Liver (tissue), 9 donors: ENCODE measurements around the gene PLCB4. TPM values are rescaled to one million over a fixed set of nuclear protein-coding genes. Genes with fewer than 3 reads are reported as not detected.

Experiments used
- DNase-seq: peaks from one replicate; pipeline ENCODE4 v3.0.0-alpha.2; 2017; ENCODE audit warnings: low spot score
- H3K27ac ChIP-seq, 2 donors: one replicate each; pipeline ENCODE4 v1.7.0; 2013; ENCODE audit warnings: inconsistent platforms in 2 of 2, low read length in 2 of 2, control low read depth in 1 of 2, low read depth in 1 of 2, mild to moderate bottlenecking in 1 of 2
- H3K27me3 ChIP-seq, 4 donors: one replicate each; pipeline versions ENCODE4 v1.6.1 to v1.7.0; 2013; ENCODE audit warnings: low read length in 3 of 4, inconsistent platforms in 1 of 4, mild to moderate bottlenecking in 1 of 4, moderate library complexity in 1 of 4; ENCODE audit not compliant: control insufficient read depth in 4 of 4, insufficient read depth in 4 of 4
- H3K36me3 ChIP-seq, 4 donors: one replicate each; pipeline versions ENCODE4 v1.6.1 to v1.7.0; 2013; ENCODE audit warnings: low read length in 3 of 4, mild to moderate bottlenecking in 3 of 4, low read depth in 1 of 4, moderate library complexity in 1 of 4; ENCODE audit not compliant: control insufficient read depth in 4 of 4, insufficient read depth in 3 of 4
- H3K4me1 ChIP-seq, 4 donors: one replicate each; pipeline versions ENCODE4 v1.6.1 to v1.7.0; 2013; ENCODE audit warnings: low read length in 3 of 4, mild to moderate bottlenecking in 3 of 4, moderate library complexity in 1 of 4; ENCODE audit not compliant: control insufficient read depth in 4 of 4, insufficient read depth in 4 of 4
- H3K4me3 ChIP-seq, 3 donors: one replicate each; pipeline versions ENCODE4 v1.6.1 to v1.7.0; 2013; ENCODE audit warnings: low read length in 3 of 3, control low read depth in 1 of 3, low read depth in 1 of 3, mild to moderate bottlenecking in 1 of 3
- H3K9ac ChIP-seq, 2 donors: one replicate each; pipeline ENCODE4 v1.7.0; 2013; ENCODE audit warnings: low read length in 2 of 2, mild to moderate bottlenecking in 2 of 2, moderate library complexity in 2 of 2, control low read depth in 1 of 2, low read depth in 1 of 2
- H3K9me3 ChIP-seq, 4 donors: one replicate each; pipeline versions ENCODE4 v1.6.1 to v1.7.0; 2013; ENCODE audit warnings: low read length in 3 of 4; ENCODE audit not compliant: control insufficient read depth in 4 of 4
- EGR1 ChIP-seq, 2 donors: IDR thresholded peaks; 2 replicates each; pipeline ENCODE4 v1.6.1; 2016 to 2018; ENCODE audit warnings: antibody characterized with exemption in 2 of 2, low read depth in 2 of 2
- FOXA1 ChIP-seq: IDR thresholded peaks from 2 replicates; pipeline ENCODE4 v1.6.1; 2016; ENCODE audit warnings: antibody characterized with exemption
- FOXA2 ChIP-seq: IDR thresholded peaks from 2 replicates; pipeline ENCODE4 v1.6.1; 2016; ENCODE audit warnings: antibody characterized with exemption
- GABPA ChIP-seq, 2 donors: IDR thresholded peaks in 1 of 2; conservative IDR thresholded peaks in 1 of 2; 2 replicates each; pipeline ENCODE4 v1.6.1; 2016; ENCODE audit warnings: antibody characterized with exemption in 2 of 2, mild to moderate bottlenecking in 1 of 2, moderate library complexity in 1 of 2
- HNF4A ChIP-seq, 2 donors: conservative IDR thresholded peaks; 2 replicates each; pipeline ENCODE4 v1.6.1; 2016; ENCODE audit warnings: antibody characterized with exemption in 2 of 2, mild to moderate bottlenecking in 2 of 2
- HNF4G ChIP-seq: IDR thresholded peaks from 2 replicates; pipeline ENCODE4 v1.6.1; 2016; ENCODE audit warnings: antibody characterized with exemption
- NR2F2 ChIP-seq: IDR thresholded peaks from 2 replicates; pipeline ENCODE4 v1.6.1; 2016; ENCODE audit warnings: antibody characterized with exemption
- RAD21 ChIP-seq, 2 donors: IDR thresholded peaks; 2 replicates each; pipeline ENCODE4 v1.6.1; 2016; ENCODE audit warnings: antibody characterized with exemption in 2 of 2, mild to moderate bottlenecking in 2 of 2
- RXRA ChIP-seq, 2 donors: IDR thresholded peaks; 2 replicates each; pipeline ENCODE4 v1.6.1; 2017 to 2018; ENCODE audit warnings: antibody characterized with exemption in 2 of 2, mild to moderate bottlenecking in 1 of 2
- SP1 ChIP-seq: IDR thresholded peaks from 2 replicates; pipeline ENCODE4 v1.6.1; 2018; ENCODE audit warnings: antibody characterized with exemption, mild to moderate bottlenecking
- TAF1 ChIP-seq: conservative IDR thresholded peaks from 2 replicates; pipeline ENCODE4 v1.6.1; 2016; ENCODE audit warnings: antibody characterized with exemption, mild to moderate bottlenecking
- YY1 ChIP-seq: IDR thresholded peaks from 2 replicates; pipeline ENCODE4 v1.6.1; 2016; ENCODE audit warnings: antibody characterized with exemption, mild to moderate bottlenecking
- WGBS: extraction: QIAGEN DNeasy Blood & Tissue Kit; methylation state at CpG from one replicate; pipeline ENCODE4 v1.1.7; 2013; 5-methylcytosine and 5-hydroxymethylcytosine counted together
- polyA plus RNA-seq, 2 donors: library from polyadenylated mRNA; stranded (reverse) in 1 of 2; unstranded in 1 of 2; fragments of 200-250 nt in 1 of 2; fragments of >200 nt in 1 of 2; fragmentation: Nextera tagmentation in 1 of 2; extraction: Ambion mirVana in 1 of 2; gene quantifications; one replicate each; pipeline versions ENCODE4 v1.2.1 to v1.2.3, GENCODE V29; 2013 to 2015
- total RNA-seq, 2 donors: library from RNA; depleted of rRNA; stranded (reverse); fragments of >200 nt; gene quantifications; one replicate each; pipeline ENCODE4 v1.2.3, GENCODE V29; 2014
- TF ChIP-seq, protein P1 (sequence below): IDR thresholded peaks from 2 replicates; pipeline ENCODE4 v1.6.1; 2016; ENCODE audit warnings: antibody characterized with exemption, mild to moderate bottlenecking
- TF ChIP-seq, protein P2 (sequence below): IDR thresholded peaks from 2 replicates; pipeline ENCODE4 v1.6.1; 2016; ENCODE audit warnings: antibody characterized with exemption
- TF ChIP-seq, protein P3 (sequence below): IDR thresholded peaks from 2 replicates; pipeline ENCODE4 v1.6.1; 2016; ENCODE audit warnings: antibody characterized with exemption
- donor health status: healthy.
- donor health status: healthy.
- donor health status: healthy.
- donor health status: healthy.
- donor health status: healthy.

Gene PLCB4
- total and polyA plus RNA-seq, 4 donors: 0.14 to 0.67 (median 0.30) TPM

DNA sequence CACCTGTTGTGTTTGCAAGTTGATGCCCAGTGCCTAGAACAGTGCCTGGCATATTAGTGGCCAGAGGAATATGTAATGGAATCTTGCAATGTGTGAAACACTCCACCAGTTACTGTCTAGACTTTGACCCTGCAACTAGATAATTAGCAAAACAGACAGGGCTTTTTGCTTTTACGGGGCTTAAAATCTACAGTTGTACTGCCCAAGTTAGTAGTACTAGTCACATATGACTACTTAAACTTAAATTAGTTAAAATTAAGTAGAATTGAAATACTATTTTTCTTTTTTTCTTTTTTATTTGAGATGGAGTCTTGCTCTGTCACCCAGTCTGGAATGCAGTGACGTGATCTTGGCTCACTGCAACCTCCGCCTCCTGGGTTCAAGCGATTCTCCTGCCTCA is 44.3 kb upstream of the PLCB4 start:
- WGBS: 82% methylated on average over 4 of the region's 4 CpGs
- DNase-seq: no peak
- no peak overlapping the region for H3K27ac ChIP-seq
- TF ChIP-seq EGR1 (IDR thresholded peaks at IDR 0.05; ENCODE audit: low read depth in 2 of 2): no peak
- no peak for TF ChIP-seq GABPA (IDR thresholded peaks at IDR 0.05 in 1 of 2, conservative IDR thresholded peaks at IDR 0.05 in 1 of 2)
- peaks cover 0 to 3% (median 0%) of the 10 kb centered on the region in 4 donors for H3K27me3 ChIP-seq
- no peaks in the 10 kb centered on the region for H3K36me3 ChIP-seq
- H3K9ac ChIP-seq: no peak overlapping the region
- no peaks in the 10 kb centered on the region for H3K9me3 ChIP-seq
- no peaks in the 10 kb centered on the region for H3K4me1 ChIP-seq
- H3K4me3 ChIP-seq: no peak overlapping the region

DNA sequence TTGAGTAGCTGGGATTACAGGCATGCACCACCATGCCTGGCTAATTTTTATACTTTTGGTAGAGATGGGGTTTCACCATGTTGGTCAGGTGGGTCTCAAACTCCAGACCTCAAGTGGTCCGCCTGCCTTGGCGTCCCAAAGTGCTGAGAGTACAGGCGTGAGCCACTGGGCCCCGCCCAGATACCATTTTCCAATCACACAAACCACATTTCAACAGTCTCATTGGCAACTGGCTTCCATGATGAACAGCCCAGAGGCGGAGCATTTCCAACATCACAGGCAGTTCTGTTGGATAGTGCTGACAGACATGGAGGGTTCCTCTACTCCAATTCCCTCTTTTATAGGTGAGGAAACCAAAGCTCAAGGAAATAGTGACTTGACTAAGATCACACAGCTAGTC is 43.9 kb upstream of the PLCB4 start:
- no peak for DNase-seq
- TF ChIP-seq RAD21 (IDR thresholded peaks at IDR 0.05) (no peak), NR2F2 (no peak), FOXA2 (no peak), RXRA (IDR thresholded peaks at IDR 0.05) (no peak), HNF4A (conservative IDR thresholded peaks at IDR 0.05) (no peak), HNF4G (no peak), SP1 (no peak), FOXA1 (no peak), TAF1 (no peak), YY1 (no peak), GABPA (IDR thresholded peaks at IDR 0.05 in 1 of 2, conservative IDR thresholded peaks at IDR 0.05 in 1 of 2) (no peak), EGR1 (IDR thresholded peaks at IDR 0.05; ENCODE audit: low read depth in 2 of 2) (no peak)
- TF ChIP-seq, protein P1, sequence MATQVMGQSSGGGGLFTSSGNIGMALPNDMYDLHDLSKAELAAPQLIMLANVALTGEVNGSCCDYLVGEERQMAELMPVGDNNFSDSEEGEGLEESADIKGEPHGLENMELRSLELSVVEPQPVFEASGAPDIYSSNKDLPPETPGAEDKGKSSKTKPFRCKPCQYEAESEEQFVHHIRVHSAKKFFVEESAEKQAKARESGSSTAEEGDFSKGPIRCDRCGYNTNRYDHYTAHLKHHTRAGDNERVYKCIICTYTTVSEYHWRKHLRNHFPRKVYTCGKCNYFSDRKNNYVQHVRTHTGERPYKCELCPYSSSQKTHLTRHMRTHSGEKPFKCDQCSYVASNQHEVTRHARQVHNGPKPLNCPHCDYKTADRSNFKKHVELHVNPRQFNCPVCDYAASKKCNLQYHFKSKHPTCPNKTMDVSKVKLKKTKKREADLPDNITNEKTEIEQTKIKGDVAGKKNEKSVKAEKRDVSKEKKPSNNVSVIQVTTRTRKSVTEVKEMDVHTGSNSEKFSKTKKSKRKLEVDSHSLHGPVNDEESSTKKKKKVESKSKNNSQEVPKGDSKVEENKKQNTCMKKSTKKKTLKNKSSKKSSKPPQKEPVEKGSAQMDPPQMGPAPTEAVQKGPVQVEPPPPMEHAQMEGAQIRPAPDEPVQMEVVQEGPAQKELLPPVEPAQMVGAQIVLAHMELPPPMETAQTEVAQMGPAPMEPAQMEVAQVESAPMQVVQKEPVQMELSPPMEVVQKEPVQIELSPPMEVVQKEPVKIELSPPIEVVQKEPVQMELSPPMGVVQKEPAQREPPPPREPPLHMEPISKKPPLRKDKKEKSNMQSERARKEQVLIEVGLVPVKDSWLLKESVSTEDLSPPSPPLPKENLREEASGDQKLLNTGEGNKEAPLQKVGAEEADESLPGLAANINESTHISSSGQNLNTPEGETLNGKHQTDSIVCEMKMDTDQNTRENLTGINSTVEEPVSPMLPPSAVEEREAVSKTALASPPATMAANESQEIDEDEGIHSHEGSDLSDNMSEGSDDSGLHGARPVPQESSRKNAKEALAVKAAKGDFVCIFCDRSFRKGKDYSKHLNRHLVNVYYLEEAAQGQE: no peak
- TF ChIP-seq, protein P2, sequence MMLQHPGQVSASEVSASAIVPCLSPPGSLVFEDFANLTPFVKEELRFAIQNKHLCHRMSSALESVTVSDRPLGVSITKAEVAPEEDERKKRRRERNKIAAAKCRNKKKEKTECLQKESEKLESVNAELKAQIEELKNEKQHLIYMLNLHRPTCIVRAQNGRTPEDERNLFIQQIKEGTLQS: no peak
- TF ChIP-seq, protein P3, sequence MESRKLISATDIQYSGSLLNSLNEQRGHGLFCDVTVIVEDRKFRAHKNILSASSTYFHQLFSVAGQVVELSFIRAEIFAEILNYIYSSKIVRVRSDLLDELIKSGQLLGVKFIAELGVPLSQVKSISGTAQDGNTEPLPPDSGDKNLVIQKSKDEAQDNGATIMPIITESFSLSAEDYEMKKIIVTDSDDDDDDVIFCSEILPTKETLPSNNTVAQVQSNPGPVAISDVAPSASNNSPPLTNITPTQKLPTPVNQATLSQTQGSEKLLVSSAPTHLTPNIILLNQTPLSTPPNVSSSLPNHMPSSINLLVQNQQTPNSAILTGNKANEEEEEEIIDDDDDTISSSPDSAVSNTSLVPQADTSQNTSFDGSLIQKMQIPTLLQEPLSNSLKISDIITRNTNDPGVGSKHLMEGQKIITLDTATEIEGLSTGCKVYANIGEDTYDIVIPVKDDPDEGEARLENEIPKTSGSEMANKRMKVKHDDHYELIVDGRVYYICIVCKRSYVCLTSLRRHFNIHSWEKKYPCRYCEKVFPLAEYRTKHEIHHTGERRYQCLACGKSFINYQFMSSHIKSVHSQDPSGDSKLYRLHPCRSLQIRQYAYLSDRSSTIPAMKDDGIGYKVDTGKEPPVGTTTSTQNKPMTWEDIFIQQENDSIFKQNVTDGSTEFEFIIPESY: no peak
- 89% methylated on average over 5 of the region's 5 CpGs for WGBS

More for the DNA sequence above, 43.9 kb upstream of the PLCB4 start:
- Histone ChIP-seq H3K36me3 (no peaks in the 10 kb centered on the region), H3K4me1 (no peaks in the 10 kb centered on the region), H3K9ac (no peak overlapping the region), H3K27me3 (peaks cover 0 to 3% (median 0%) of the 10 kb centered on the region in 4 donors), H3K27ac (no peak overlapping the region), H3K4me3 (no peak overlapping the region), H3K9me3 (no peaks in the 10 kb centered on the region)
